GM12872 (cell line): ENCODE results near the gene INSM2.

Experiments used
- CTCF ChIP-seq: IDR thresholded peaks from 3 replicates; pipeline ENCODE4 v1.5.1; 2011; ENCODE audit warnings: low read depth, mild to moderate bottlenecking, low read length, moderate library complexity; ENCODE audit not compliant: insufficient read depth

The INSM2 gene

GRCh38 chr14:35506927-35507326, 27.0 kb upstream of the INSM2 start:
- no peak for TF ChIP-seq CTCF

- no peak for TF ChIP-seq CTCF
These were observed 24.1 kb upstream of the INSM2 start for GRCh38 chr14:35509846-35510245.

- no peak for TF ChIP-seq CTCF
These were observed 21.2 kb upstream of the INSM2 start for GRCh38 chr14:35512765-35513164.

- TF ChIP-seq CTCF, result no peak
These were observed 18.0 kb upstream of the INSM2 start for GRCh38 chr14:35515916-35516315.

- no peak for TF ChIP-seq CTCF
These were observed 14.0 kb upstream of the INSM2 start for GRCh38 chr14:35519986-35520385.

GRCh38 chr14:35525695-35526094, 8.3 kb upstream of the INSM2 start:
- no peak for TF ChIP-seq CTCF

- no peak for TF ChIP-seq CTCF
These were observed 7.0 kb upstream of the INSM2 start for GRCh38 chr14:35526962-35527361.
